GM12878 (cell line): ENCODE data around the gene LHX6. TPM values are rescaled to one million over a fixed set of nuclear protein-coding genes. Genes with fewer than 3 reads are reported as not detected.

Source experiments
- ATAC-seq: fragments of 200-7000 bp; cut with Tn5 transposase; 3 replicates; pipeline ENCODE4 v1.9.1; 2020; ENCODE audit warnings: mild to moderate bottlenecking, moderate library complexity
- BruUV-seq: library from RNA; stranded (reverse); fragments of 400-500 nt; replicated peaks from 2 replicates; lab custom pipeline; 2021; lab: Mats Ljungman, UMichigan
- CTCF ChIA-PET: fragments of 300-600 bp; sonication (Branson Sonifier 250); formaldehyde crosslinking; extraction: SDS; loops from one replicate; lab custom pipeline; 2021; ENCODE audit warnings: inconsistent platforms; lab: Yijun Ruan, JAX
- POLR2A ChIA-PET: fragments of 350-600 bp; formaldehyde crosslinking; extraction: SDS; loops from one replicate; lab custom pipeline; 2021; ENCODE audit warnings: inconsistent platforms; lab: Charles Lee
- RAD21 ChIA-PET: fragments of 300-600 bp; sonication (Branson Sonifier 250); formaldehyde crosslinking; loops from one replicate; lab custom pipeline; 2023; ENCODE audit warnings: antibody characterized with exemption; ENCODE audit not compliant: unreplicated experiment; lab: Charles Lee
- SMC1A ChIA-PET: fragments of 300-600 bp; sonication (Branson Sonifier 250); formaldehyde crosslinking; loops from one replicate; lab custom pipeline; 2023; ENCODE audit not compliant: unreplicated experiment, uncharacterized antibody; lab: Charles Lee
- DNase-seq: peaks from one replicate; pipeline ENCODE4 v3.0.0-alpha.2; 2011; ENCODE audit warnings: low read depth, low spot score
- FAIRE-seq: peaks from 3 replicates; lab custom pipeline; 2011; peaks lifted over from hg19 to GRCh38; lab: Jason Lieb, UNC
- H2AFZ ChIP-seq: 2 replicates; pipeline ENCODE4 v1.6.0; 2011; ENCODE audit warnings: low read depth, low read length, control low read depth; ENCODE audit not compliant: control insufficient read depth
- H3K27ac ChIP-seq: 2 replicates; pipeline ENCODE4 v1.5.1; 2011; ENCODE audit warnings: control low read depth; ENCODE audit not compliant: control insufficient read depth, insufficient read depth
- H3K27me3 ChIP-seq, 2 experiments: replicated peaks in 1 of 2; 2 replicates each; pipeline versions ENCODE4 v1.6.0 to v1.6.1; 2011; ENCODE audit warnings: low read length in 1 of 2; ENCODE audit not compliant: control insufficient read depth in 2 of 2, insufficient read depth in 2 of 2
- H3K36me3 ChIP-seq, 2 experiments: 2 replicates each; pipeline ENCODE4 v1.5.1; 2011; ENCODE audit warnings: low read length in 1 of 2; ENCODE audit not compliant: control insufficient read depth in 2 of 2, insufficient read depth in 2 of 2
- H3K4me1 ChIP-seq: 2 replicates; pipeline ENCODE4 v1.6.1; 2011; ENCODE audit warnings: mild to moderate bottlenecking, low read length, moderate library complexity, mixed read lengths; ENCODE audit not compliant: control insufficient read depth, insufficient read depth
- H3K4me2 ChIP-seq: 2 replicates; pipeline ENCODE4 v1.6.0; 2011; ENCODE audit warnings: control low read depth; ENCODE audit not compliant: control insufficient read depth, insufficient read depth
- H3K4me3 ChIP-seq: fragments of 200-600 bp; sonication (generic); 2 replicates; pipeline ENCODE4 v1.5.1; 2016
- H3K79me2 ChIP-seq: 2 replicates; pipeline ENCODE4 v1.6.0; 2011; ENCODE audit warnings: low read length; ENCODE audit not compliant: control insufficient read depth, insufficient read depth
- H3K9ac ChIP-seq: 2 replicates; pipeline ENCODE4 v1.8.0; 2011; ENCODE audit warnings: low read length, control low read depth, mixed read lengths; ENCODE audit not compliant: control insufficient read depth, insufficient read depth
- H3K9me3 ChIP-seq: replicated peaks from 3 replicates; pipeline ENCODE4 v1.5.1; 2011; ENCODE audit warnings: mild to moderate bottlenecking, low read length; ENCODE audit not compliant: control insufficient read depth, insufficient read depth
- H4K20me1 ChIP-seq: 2 replicates; pipeline ENCODE4 v1.6.0; 2011; ENCODE audit not compliant: control insufficient read depth, insufficient read depth
- ASH2L ChIP-seq: fragments of 300-600, 200-600 bp; sonication (generic); IDR thresholded peaks from 2 replicates; pipeline ENCODE4 v1.6.1; 2017; ENCODE audit warnings: low read depth, mild to moderate bottlenecking, borderline replicate concordance
- ATF7 ChIP-seq: fragments of 450-650 bp; IDR thresholded peaks from 2 replicates; pipeline ENCODE4 v1.6.1; 2016; ENCODE audit warnings: low read depth, mild to moderate bottlenecking
- GABPA ChIP-seq: IDR thresholded peaks from 2 replicates; pipeline ENCODE4 v1.6.1; 2014; ENCODE audit warnings: antibody characterized with exemption, low read depth, mild to moderate bottlenecking, inconsistent platforms
- HDAC6 ChIP-seq: fragments of 200-600 bp; sonication (generic); IDR thresholded peaks from one replicate; pipeline ENCODE4 v1.8.0; 2017; ENCODE audit warnings: antibody characterized with exemption; ENCODE audit not compliant: unreplicated experiment
- KDM1A ChIP-seq: fragments of 200-600 bp; sonication (generic); IDR thresholded peaks from 2 replicates; pipeline ENCODE4 v1.6.1; 2016; ENCODE audit warnings: borderline replicate concordance
- NR2F1 ChIP-seq: fragments of 450-650 bp; conservative IDR thresholded peaks from 2 replicates; pipeline ENCODE4 v1.6.1; 2017; ENCODE audit warnings: mild to moderate bottlenecking
- PKNOX1 ChIP-seq: fragments of 450-650 bp; IDR thresholded peaks from 2 replicates; pipeline ENCODE4 v1.6.1; 2016; ENCODE audit warnings: mild to moderate bottlenecking
- PML ChIP-seq: IDR thresholded peaks from 2 replicates; pipeline ENCODE4 v1.6.1; 2012; ENCODE audit warnings: low read length, inconsistent platforms
- POU2F2 ChIP-seq: IDR thresholded peaks from 3 replicates; pipeline ENCODE4 v1.6.1; 2011; ENCODE audit warnings: low read depth, mild to moderate bottlenecking, low read length, borderline replicate concordance
- SUPT20H ChIP-seq: IDR thresholded peaks from 2 replicates; pipeline ENCODE4 v1.6.1; 2011; ENCODE audit warnings: low read depth, mild to moderate bottlenecking, low read length, moderate library complexity, borderline replicate concordance; ENCODE audit not compliant: control insufficient read depth
- SUZ12 ChIP-seq: fragments of 200-600 bp; sonication (generic); IDR thresholded peaks from one replicate; pipeline ENCODE4 v1.6.1; 2018; ENCODE audit warnings: antibody characterized with exemption, mild to moderate bottlenecking; ENCODE audit not compliant: unreplicated experiment
- WGBS: methylation state at CpG from one replicate; pipeline ENCODE4 v1.1.6; 2016; ENCODE audit warnings: low lambda C conversion rate; ENCODE audit not compliant: insufficient replicate concordance, insufficient coverage; ENCODE audit errors: missing lambda C conversion rate; 5-methylcytosine and 5-hydroxymethylcytosine counted together
- in situ Hi-C: fragments of 300-500 bp; cut with MboI; formaldehyde crosslinking; loops from 9 replicates; pipeline ENCODE4 v1.14.3; 2018; ENCODE audit warnings: mixed read lengths
- intact Hi-C: fragments of 100-400 bp; cut with micrococcal nuclease; formaldehyde crosslinking; loops from one replicate; pipeline ENCODE4 v1.14.2; 2022; ENCODE audit not compliant: unreplicated experiment
- polyA plus RNA-seq, 11 experiments: library from polyadenylated mRNA; depleted of rRNA in 4 of 11; unstranded in 6 of 11; stranded (reverse) in 5 of 11; fragments of >200 nt; fragmentation: Nextera tagmentation in 4 of 11; fragmentation: Illumina TruSeq in 1 of 11; extraction: Ambion mirVana in 4 of 11; extraction: Trizol in 1 of 11; gene quantifications; 1 replicate in 1 of 11; 2 replicates in 10 of 11; pipeline versions ENCODE4 v1.2.1 to v1.2.3, GENCODE V29; 2011 to 2016; ENCODE audit warnings: inconsistent platforms in 2 of 11, missing spikeins in 2 of 11, low read depth in 1 of 11
- total RNA-seq, 4 experiments: library from RNA; depleted of rRNA in 3 of 4; stranded (reverse); fragments of >200 nt in 3 of 4; fragmentation: Illumina TruSeq in 1 of 4; extraction: Trizol in 1 of 4; gene quantifications; 2 replicates each; pipeline versions ENCODE4 v1.2.1 to v1.2.3, GENCODE V29; 2013 to 2021
- TF ChIP-seq, protein P1 (sequence below): fragments of 450-650 bp; IDR thresholded peaks from 2 replicates; pipeline ENCODE4 v1.6.1; 2016; ENCODE audit warnings: mild to moderate bottlenecking

Gene LHX6
- total and polyA plus RNA-seq, 10 of the 15 experiments (the other 5 are each of a cell fraction or from before 2014, with no cell fraction given), result not detected

GRCh38 chr9:122217640-122218039 lies 11.1 kb downstream of the LHX6 start:
- WGBS, result 2% methylated on average over 4 of the region's 4 CpGs
- Histone ChIP-seq H2AFZ (no peak overlapping the region), H3K9ac (no peak overlapping the region), H3K4me1 (no peaks in the 10 kb centered on the region), H3K79me2 (no peaks in the 10 kb centered on the region), H3K27me3 (peaks cover 18 to 31% of the 10 kb centered on the region in 2 experiments), H3K27ac (no peak overlapping the region), H3K9me3 (no peaks in the 10 kb centered on the region; the same call in 2 of the 3 replicates), H4K20me1 (0 out of 2 replicates have a peak, but pooled peaks cover 3% of the 10 kb centered on the region), H3K36me3 (no peaks in the 10 kb centered on the region), H3K4me3 (no peak overlapping the region), H3K4me2 (no peak overlapping the region)
- intact Hi-C loops (no loop called here), in situ Hi-C loops (no loop called here)
- ChIA-PET SMC1A (no interaction called here), RAD21 (no interaction called here), CTCF (no interaction called here), POLR2A (no interaction called here)
- DNase-seq (no peak), ATAC-seq (no peak), FAIRE-seq (no peak)
- BruUV-seq, result no TSS peak
- TF ChIP-seq KDM1A (no peak), ASH2L (no peak), NR2F1 (no peak), POU2F2 (no peak), PKNOX1 (no peak), GABPA (no peak), SUZ12 (no peak), PML (no peak), HDAC6 (no peak), ATF7 (no peak), SUPT20H (no peak)
- TF ChIP-seq, protein P1, sequence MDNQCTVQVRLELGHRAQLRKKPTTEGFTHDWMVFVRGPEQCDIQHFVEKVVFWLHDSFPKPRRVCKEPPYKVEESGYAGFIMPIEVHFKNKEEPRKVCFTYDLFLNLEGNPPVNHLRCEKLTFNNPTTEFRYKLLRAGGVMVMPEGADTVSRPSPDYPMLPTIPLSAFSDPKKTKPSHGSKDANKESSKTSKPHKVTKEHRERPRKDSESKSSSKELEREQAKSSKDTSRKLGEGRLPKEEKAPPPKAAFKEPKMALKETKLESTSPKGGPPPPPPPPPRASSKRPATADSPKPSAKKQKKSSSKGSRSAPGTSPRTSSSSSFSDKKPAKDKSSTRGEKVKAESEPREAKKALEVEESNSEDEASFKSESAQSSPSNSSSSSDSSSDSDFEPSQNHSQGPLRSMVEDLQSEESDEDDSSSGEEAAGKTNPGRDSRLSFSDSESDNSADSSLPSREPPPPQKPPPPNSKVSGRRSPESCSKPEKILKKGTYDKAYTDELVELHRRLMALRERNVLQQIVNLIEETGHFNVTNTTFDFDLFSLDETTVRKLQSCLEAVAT, result no peak
